ENCODE measurements around the gene PKMYT1.

The PKMYT1 gene

DNA sequence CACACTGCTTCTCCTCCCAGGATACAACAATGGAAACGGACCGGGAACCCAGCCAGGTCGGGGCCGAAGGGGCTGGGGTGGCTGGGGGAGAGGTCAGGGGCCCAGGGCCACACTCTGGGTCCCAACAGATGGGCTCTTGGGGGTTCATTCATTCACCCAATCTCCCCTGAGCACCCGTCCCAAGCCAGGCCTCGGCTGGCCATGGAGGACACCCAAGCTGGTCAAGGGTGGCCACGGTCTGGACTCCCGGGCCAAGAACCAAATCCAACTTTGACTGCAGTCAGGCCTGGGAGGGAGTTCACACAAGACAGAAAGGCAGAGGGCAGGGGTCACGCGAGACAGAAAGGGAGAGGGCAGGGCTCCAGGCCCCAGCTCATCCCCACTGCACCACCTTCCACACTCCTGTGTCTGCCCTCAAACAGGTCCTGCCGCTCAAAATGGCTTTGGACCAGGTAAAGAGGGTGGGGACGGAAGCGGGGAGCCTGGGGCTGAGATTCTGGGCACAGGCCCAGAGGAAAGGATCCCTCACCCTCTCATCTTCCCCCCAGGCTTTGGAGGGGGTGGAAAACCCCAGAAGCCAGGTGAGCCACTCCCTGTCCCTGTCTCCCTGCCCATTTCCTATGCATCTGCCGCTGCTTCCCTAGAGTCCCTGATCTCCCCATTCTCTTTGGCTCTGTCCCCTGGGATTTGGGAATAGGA, 12.3 kb upstream of the PKMYT1 start:
- no peak for FAIRE-seq

DNA sequence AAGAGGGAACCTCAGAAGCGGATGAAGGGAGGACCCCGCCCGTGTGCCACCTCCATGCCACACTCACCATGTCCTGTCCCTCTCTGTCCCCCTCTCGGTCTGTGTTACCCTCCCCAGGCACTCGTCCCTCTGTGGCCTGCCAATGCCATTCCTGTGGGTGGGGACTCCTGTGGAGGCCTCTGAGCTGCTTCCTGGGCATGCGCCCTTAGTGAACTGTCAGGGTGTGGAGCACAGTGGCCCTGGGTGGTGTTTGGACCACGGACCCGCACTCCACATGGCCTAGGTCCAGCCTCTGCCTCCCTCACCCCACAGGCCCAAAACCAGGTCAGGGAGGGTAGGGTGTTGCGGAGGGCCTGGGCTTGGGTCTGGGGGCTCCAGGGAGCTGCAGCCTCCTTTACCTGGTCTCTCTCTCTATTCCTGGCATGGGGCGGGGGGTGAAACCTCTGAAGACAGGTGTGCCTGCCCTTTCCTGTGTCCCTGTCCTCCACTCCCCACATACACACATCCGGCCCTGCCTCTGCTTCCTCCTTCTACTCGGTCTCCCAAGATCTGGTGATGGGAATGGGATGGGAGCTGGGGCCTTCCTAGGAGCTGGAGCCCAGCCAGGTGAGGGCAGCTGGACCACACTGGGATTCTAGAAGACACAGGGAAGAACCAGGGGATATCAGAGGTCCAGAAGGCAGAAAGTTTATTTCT, 11.5 kb upstream of the PKMYT1 start:
- FAIRE-seq, result no peak

DNA sequence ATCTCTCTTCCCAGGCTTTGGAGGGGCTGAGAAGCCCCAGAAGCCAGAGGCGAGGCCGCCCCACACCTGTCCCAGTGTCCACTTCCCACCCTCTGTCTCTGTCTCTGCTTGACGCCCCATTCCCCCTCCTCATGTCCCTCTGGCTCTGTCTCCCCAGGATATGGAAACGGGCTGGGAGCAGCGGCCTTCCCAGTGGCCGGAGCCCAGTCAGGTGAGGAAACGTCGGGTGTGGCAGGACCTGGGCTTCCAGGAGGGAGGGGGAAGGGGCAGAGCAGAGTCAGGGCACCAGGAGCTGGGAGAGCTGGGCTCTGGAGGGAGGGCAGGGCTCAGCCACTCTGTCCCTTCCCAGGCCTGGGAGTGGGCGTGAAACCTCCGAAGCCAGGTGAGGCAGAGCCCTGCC, 10.6 kb upstream of the PKMYT1 start:
- no peak for FAIRE-seq

DNA sequence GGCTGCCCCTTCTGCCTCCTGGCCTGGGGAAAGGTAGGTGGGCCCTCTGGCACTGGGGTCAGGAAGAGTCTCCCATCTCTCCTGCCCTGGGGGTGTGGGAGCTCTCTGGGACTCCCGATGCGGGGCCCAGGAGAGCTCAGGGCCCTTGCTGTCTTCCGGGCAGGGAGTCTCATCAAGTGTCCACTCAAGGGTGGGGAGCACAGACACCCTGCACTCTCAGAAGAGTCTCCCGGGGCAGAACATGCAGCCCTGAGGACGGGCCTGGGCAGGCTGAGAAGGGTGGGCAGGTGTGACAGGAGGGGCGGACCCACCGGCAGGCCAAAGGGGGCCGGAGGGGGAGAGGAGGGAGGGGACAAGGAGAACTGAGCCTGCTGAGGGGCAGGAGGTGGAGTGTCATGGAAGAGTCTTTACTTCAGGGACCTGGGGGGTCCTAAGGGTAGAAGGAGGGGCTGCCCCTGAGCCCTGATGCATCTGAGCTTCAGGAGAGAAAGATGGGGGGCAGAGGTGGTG, 8.4 kb upstream of the PKMYT1 start:
- no peak for FAIRE-seq

DNA sequence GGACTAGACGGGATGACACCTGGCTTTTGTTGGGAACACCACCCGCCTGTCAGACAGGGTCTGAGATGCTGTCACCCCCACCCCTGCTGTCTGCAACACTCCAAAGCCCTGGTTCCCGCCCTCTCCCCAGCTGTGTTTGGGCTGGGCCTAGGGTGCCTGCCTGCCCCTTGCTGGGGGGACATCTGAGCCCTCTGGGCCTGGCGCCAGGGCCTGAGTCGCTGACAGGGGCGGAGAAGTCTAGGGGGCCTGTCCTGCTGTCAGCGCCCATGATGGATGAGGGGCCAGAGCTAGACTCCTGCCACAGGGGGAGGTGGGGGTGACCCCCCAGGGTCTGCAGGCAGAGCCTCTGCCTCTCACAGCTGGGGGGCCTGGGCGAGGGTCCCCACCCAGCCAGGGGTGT, 7.6 kb upstream of the PKMYT1 start:
- no peak for FAIRE-seq

DNA sequence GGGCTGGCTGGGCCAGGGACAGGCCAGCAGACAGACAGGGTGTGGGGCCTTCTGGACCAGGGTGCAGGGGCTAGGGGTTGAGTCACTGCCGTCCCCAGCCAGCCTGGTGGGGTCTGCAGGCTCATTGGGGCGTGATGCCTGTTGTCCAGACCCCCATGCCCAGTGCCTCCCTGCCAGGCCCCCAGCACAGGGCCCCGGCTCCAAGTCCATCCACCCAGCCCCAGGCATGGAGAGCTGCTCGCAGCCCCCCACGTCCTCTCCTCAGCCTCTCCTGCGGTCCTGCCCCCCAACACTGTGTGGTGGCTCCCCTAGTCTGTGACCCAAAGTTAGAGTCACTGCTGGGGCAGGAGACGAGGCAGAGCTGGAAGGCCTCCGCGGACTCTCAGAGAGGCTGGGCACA, 7.0 kb upstream of the PKMYT1 start:
- FAIRE-seq, result no peak

DNA sequence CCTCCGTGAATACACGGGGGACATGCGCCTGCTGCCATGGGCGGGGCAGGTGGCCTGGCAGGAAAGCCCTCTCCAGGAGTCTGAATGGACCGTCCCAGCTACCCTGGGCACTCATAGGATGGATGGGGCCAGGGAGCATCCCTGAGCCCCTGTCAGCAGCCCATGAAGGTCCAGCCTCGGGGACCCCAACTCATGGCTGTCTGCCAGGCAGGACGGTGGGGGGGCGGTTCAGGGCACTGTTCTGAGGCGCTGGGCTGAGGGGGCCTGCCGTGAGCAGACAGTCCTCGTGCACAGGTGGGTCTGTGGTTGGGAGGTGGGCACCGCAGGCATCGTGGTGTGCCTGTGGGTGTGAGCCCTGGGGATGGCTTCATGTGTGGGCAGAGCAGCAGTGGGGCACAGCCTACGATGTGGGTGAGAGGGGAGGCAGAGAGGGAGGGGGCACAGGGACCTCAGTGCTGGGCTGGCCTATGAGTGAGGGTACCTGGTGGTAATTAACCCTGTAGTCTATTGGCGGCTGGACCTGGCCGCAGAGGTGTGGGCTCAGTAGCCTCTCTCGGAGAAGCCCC, 6.5 kb upstream of the PKMYT1 start:
- no peak for FAIRE-seq

DNA sequence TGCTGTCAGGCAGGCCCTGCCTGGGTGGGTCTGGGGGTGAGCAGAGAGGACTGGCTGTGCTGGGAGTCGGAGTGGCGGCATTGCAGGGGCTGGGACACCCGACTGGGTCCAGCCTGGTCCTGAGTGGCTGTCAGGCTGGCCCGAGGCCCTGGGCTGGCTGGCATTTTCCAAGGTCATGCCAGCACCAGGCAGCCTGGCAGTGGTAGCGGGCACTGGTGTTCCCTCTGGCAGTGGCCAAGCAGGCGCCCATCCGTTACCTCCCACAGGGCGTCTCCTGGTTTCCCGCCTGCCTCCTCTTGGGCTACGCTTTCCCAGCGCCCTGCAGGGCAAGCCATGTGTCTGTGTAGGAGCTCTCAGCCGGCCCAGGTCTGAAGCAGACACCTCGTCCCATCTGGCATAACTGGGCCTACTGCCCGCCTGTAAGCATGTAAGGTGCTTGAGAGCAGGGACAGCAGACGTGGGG, 5.7 kb upstream of the PKMYT1 start:
- no peak for FAIRE-seq

DNA sequence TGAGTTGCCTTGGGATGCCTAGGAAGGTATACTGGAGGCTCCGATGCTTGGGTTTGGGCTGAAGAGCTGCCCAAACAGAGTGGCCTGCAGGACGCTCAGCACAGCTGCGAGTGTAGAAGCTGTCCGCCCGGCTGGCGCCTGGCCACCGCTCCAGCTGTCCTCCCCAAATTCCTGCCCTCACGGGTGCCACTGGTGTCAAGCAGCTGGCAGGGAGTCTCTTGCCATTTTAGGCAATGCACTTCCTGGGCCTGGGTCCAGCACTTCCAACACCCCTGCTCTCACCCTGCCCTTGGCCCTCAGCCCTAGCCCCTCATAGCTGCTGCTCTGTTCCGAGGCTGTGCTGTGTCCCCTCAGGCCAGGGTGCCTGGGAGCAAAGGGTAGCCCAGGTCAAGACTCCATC, 5.2 kb upstream of the PKMYT1 start:
- FAIRE-seq, result no peak

DNA sequence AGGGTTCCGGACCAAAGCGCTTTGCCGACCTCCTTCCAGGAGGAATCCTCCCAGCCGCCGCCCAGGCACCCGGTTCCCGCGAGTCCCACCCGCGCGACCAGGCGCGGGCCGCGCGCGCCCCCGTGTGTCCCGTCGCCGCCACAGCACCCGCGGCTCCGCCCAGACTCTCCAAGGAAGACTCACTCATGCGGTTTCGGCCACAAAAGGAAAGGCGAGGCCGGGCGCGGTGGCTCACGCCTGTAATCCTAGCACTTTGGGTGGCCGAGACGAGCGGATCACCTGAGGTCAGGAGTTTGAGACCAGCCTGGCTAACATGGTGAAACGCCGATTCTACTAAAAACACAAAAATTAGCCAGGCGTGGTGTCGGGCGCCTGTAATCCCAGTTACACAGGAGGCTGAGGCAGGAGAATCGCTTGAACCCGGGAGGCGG, 3.5 kb upstream of the PKMYT1 start:
- FAIRE-seq, result no peak

DNA sequence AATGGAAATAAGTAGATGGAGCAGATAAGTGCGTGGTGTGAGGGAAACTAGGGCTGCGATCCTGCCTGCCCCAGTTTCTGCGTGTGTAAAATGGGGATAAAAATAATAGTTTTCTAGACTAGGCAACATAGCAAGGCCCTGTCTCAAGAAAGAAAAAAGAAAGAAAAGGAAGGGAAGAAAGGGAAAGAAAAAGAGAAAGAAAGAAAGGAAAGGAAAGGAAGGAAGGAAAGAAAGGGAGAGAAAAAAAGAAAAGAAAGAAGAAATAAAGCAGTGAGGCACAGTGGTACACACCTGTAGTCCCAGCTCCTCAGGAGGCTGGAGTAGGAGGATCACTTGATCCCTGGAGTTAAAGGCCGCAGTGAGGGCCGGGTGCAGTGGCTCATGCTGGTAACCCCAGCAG, 2.2 kb upstream of the PKMYT1 start:
- FAIRE-seq, result no peak

DNA sequence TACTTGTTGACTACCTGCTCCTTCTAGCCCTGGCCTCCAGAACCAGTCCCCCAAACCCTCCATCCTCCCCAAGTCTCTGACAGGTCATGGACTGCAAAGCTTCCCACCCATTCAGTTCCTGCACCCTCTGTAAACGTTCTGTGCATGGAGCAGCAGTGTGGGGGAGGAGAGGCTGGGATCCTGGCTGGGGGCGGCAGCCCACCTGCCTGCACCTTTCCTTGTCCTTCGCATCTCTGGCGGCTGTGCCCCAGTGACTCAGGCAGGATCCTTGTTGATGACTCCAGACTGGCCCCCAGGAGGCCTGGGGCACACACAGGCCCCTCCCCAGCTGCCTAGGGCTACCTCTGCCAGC, 1.6 kb upstream of the PKMYT1 start:
- no peak for FAIRE-seq

DNA sequence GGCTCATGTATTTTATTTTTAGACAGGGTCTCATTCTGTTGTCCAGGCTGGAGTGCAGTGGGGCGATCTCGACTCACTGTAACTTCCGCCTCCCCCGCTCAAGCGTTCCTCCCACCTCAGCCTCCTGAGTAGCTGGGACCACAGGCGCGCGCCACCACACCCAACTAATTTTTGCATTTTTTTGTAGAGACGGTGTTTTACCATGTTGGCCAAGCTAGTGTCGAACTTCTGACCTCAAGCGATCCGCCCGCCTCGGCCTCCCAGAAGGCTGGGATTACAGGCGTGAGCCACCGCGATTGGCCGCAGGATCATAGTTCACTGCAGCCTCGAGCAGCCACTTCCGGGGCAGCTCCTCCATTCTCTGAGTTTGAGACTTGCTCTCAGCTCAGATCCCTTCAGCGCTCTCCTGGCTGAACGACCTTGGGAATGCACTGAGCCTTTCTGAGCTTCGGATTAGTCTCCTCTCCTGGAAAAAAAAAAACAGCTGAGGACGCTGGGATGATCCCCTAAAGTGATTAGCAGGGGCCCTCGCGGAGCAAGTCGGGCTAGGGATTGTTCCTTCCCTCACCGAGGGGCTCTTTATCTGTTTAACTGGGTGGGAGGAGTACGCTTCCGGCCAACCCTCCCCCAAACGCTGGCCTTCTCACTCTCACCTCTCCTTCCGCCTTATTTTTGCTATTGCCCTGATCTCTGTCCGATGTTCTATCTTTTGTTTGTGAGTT, 1.1 kb upstream of the PKMYT1 start:
- FAIRE-seq, result no peak

DNA sequence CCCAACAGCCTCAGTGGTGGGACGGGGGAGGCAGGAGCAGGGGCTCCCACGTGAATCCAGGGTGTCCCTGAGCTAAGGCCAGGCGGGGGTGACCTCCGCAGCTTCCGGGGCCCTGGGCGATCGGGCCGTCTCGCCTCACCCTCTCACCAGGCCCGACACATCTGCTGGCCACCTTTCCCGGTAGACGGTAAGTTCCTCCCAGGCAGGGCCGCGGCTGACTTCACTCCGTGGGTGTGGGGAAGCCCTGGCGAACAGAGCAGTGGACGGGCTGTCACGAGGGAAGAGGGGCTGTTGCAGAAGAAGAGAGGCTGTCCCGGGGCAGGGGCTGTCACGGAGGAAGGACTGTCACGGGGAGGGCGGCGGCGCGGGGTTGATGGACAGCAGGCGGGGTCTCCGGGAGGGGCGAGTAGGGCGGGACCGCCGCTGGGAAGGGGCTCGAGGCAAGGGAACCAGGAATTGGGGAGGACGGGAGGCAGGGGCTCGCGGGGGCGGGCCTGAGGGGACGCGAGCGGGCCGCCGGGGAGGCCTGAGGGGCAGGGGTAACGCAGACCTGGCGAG, 498 bp downstream of the PKMYT1 start:
- FAIRE-seq, result no peak

DNA sequence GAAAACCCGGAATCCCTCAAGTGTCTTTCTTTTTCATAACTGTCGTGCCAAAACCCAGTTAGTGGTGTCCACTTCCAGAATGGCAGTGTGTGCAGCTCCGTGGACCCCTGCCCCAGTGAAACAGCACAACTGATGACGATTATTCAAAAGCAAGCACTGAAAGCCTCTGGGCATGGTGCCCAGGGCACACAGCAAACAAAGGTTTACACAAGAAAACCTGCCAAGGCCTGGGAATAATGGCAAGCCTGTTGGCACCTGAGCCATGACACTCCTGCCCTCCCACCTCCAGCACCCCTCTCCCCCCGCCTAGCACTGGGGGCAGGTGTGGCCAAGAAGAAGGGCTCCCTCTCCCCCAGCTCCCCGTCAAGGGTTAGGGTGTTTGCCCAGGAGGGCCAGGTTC, 2.8 kb downstream of the PKMYT1 start:
- FAIRE-seq, result no peak

DNA sequence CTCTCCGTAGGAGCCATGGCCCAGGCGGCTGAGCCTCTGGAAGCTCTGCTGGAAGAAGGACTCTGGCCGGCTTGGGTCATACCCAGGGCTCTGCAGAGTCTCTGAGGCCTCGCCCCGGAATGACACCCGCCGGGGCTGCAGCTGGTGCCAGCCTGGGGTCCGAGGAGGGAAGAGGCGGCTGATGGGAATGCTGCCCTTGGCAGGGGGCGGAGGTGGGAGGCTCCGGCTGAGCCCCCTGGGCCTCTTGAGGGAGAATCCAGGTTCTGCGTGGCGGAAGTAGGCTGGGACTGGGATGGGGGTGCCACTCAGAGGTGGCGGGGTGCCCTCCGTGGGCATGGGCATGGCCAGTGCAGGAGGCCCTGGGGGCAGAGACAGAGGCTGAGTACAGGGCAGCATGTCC, 3.6 kb downstream of the PKMYT1 start:
- no peak for FAIRE-seq

DNA sequence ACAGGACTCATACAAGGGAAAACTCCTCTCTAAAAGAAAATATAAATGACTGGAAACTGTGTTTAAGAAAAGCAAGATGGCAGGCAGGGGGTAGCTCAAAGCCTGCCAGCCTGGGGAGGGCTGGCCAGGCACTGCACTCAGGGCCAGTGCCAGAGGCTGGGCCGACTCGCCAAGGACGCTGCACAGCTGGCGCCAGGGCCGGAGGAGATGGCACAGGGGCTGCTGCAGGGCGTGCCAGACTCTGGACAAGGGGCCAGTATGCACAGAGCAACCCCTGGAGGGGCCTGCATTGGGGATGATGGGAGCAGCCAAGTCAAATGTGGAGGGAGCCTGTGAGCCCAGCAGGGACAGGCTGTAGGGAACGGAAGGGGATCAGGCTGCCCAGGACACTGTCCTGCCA, 4.0 kb downstream of the PKMYT1 start:
- no peak for FAIRE-seq

DNA sequence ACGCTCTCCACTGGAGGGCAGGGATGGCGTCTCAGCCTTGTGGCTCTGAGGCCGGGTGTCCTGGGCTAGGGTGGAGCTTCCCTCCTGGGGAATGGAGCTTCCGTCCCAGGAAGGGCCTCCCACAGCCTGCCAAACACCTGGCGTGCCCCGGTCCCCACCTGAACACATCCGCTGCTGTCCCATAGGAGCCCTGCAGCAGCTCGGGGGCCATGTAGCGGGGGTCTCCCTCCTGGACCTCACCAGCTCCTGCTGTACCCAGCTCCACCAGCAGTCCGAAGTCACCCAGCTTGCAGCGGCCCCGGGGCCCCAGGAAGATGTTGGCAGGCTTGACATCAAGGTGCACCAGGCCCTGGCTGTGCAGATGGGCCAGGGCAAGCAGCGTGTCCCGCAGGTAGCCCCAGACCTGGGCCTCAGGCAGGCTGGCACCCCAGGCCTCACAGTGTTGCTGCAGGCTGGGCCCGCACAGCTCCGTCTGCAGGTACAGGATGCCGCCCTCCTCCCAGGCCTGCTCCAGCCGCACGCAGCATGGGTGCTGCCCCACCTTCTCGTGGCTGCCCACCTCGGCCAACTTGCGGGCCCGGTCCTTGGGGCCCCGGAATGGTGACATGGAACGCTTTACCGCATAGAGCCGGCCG, 5.0 kb downstream of the PKMYT1 start:
- no peak for FAIRE-seq

DNA sequence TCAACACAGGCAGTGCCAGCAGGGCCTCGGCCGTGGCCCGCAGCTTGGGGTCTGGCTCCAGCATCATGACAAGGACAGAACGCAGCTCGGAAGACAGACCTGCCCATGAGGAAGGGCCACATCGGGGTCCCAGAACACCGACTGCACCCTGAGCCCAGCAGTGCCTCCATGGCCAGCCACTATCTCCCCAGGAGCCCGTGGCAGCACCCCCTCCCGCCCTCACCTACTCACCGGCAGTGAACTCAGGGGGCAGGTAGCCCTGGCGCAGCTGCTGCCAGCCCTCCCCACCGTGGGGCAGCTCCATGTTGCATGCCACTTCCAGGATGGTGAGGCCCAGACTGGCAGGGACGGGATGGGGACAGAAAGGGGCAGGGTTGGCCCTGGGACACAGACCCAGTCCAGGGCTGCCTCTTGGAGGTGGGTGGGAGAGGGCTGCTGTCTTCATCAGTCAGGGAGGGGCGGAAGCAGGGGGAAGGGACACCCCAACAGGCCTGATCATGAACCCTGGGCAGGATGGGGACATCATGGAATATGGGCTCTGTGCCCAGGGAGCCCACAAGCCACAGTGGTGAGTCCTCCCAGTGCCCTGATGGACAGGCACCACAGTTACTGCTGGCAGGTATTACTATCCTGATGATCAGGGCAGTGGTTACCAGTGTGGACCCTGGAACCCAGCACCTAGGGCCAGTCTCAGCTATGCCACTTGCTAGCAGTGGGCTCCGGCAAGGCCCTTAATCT, 5.8 kb downstream of the PKMYT1 start:
- FAIRE-seq, result no peak

DNA sequence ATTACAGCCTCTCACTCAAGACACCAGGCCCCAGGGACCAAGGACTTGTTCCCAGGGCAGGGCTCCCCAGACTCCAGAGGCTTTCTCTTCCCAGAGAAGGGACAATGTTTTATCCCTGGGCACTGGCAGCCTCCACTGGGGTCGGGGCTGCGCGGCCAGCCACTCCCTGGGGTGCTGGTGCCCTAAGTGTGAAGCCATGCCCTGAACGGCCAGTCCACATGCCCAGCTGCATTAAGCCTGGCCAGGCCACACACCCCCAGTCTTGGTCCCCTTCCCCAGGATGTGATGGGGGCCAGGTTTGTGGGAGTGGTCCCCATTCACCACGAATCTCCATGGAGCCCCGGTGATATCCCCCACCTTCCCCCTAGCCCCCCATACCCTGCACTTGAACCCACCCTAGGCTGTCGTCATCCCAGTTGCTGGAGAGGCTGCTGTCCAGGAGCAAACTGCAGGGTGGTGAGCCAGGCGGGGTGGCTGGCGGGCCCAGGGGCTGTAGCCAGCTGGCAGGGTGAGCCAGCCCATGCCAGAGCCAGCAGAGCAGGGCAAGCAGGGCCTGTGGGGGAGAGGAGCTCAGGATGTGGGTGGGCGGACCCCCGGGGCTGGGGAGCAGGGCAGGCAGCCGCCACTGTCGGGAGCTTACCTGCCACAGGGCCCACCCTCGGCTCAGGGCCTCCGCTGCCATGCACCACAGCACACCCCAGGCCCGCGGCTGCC, 6.5 kb downstream of the PKMYT1 start:
- FAIRE-seq, result no peak

DNA sequence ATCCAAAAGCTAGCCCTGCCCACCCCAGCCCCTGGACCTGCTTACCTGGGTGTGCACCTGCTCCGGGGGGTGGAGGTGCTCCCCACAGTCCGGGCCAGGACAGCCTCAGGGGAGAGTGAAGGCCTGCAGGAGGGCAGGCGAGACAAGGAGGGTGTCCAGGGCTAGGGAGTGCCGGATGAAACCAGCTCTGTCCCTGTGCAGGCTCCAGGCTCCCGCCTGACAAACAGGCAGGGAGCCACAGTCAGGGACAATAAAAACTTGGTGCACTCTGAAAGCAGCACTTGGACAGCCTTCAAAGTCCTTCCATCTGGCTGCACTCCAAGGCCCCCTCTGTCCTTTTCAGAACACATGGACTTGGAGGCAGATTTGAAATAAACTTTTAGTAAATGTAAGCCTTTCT, 7.2 kb downstream of the PKMYT1 start:
- FAIRE-seq, result no peak
